Sigmoid colon (tissue), 7 donors: ENCODE data around the gene HTATIP2. TPM values are rescaled to one million over a fixed set of nuclear protein-coding genes. Genes with fewer than 3 reads are reported as not detected.

Experiments
- DNase-seq: peaks from one replicate; pipeline ENCODE4 v3.0.0-alpha.2; 2019
- H3K27ac ChIP-seq, 4 donors: fragments of 200-600 bp; sonication (generic); one replicate each; pipeline ENCODE4 v1.5.1; 2016 to 2019; ENCODE audit warnings: mild to moderate bottlenecking in 1 of 4
- H3K27me3 ChIP-seq, 3 donors: fragments of 200-600 bp; sonication (generic); one replicate each; pipeline ENCODE4 v1.5.1; 2019; ENCODE audit warnings: mild to moderate bottlenecking in 1 of 3
- H3K36me3 ChIP-seq, 4 donors: fragments of 200-600 bp; sonication (generic); one replicate each; pipeline ENCODE4 v1.5.1; 2016 to 2019
- H3K4me1 ChIP-seq, 4 donors: fragments of 200-600 bp; sonication (generic); one replicate each; pipeline ENCODE4 v1.5.1; 2017 to 2019
- H3K4me3 ChIP-seq, 4 donors: fragments of 200-600 bp; sonication (generic); one replicate each; pipeline ENCODE4 v1.5.1; 2017 to 2019; ENCODE audit warnings: mild to moderate bottlenecking in 2 of 4, moderate library complexity in 1 of 4
- H3K9me3 ChIP-seq, 4 donors: fragments of 200-600 bp in 3 of 4; sonication (generic) in 3 of 4; one replicate each; pipeline versions ENCODE4 v1.5.1 to v1.6.1; 2013 to 2019
- EP300 ChIP-seq, 4 donors: sonication (generic); formaldehyde crosslinking; IDR thresholded peaks; one replicate each; pipeline ENCODE4 v1.6.1; 2017; ENCODE audit warnings: antibody characterized with exemption in 4 of 4
- POLR2A ChIP-seq, 2 donors: fragments of 450-650 bp; IDR thresholded peaks; one replicate each; pipeline ENCODE4 v1.6.1; 2016; ENCODE audit warnings: antibody characterized with exemption in 2 of 2, mild to moderate bottlenecking in 2 of 2, moderate library complexity in 2 of 2
- POLR2AphosphoS5 ChIP-seq, 4 donors: sonication (generic); formaldehyde crosslinking; IDR thresholded peaks; one replicate each; pipeline ENCODE4 v1.6.1; 2017; ENCODE audit warnings: antibody characterized with exemption in 4 of 4
- WGBS, 2 donors: extraction: QIAGEN DNeasy Blood & Tissue Kit; methylation state at CpG; one replicate each; pipeline ENCODE4 v1.1.7; 2013; 5-methylcytosine and 5-hydroxymethylcytosine counted together
- intact Hi-C: fragments of 100-400 bp; cut with DNase I; formaldehyde crosslinking; loops from one replicate; pipeline ENCODE4 v1.15.1; 2023
- polyA plus RNA-seq, 3 donors: library from polyadenylated mRNA; stranded (reverse); fragments of 200-250 nt; gene quantifications; one replicate each; pipeline ENCODE4 v1.2.3, GENCODE V29; 2013
- total RNA-seq, 4 donors: library from RNA; depleted of rRNA; stranded (reverse); fragments of >200 nt; gene quantifications; one replicate each; pipeline ENCODE4 v1.1.0, GENCODE V29; 2016
- TF ChIP-seq, protein P1 (sequence below), 4 experiments: fragments of 450-650 bp in 3 of 4; fragments of 200-600 bp in 1 of 4; IDR thresholded peaks; one replicate each; pipeline ENCODE4 v1.5.1; 2016 to 2019; ENCODE audit warnings: antibody characterized with exemption in 4 of 4, mild to moderate bottlenecking in 3 of 4, moderate library complexity in 2 of 4
- donor health status: healthy with polysubstance abuse.
- donor health status: Bipolar disorder and iron deficiency.
- donor health status: healthy.

HTATIP2 gene
- total and polyA plus RNA-seq, 7 donors = 12.2 to 318 (median 58.1) TPM

DNA sequence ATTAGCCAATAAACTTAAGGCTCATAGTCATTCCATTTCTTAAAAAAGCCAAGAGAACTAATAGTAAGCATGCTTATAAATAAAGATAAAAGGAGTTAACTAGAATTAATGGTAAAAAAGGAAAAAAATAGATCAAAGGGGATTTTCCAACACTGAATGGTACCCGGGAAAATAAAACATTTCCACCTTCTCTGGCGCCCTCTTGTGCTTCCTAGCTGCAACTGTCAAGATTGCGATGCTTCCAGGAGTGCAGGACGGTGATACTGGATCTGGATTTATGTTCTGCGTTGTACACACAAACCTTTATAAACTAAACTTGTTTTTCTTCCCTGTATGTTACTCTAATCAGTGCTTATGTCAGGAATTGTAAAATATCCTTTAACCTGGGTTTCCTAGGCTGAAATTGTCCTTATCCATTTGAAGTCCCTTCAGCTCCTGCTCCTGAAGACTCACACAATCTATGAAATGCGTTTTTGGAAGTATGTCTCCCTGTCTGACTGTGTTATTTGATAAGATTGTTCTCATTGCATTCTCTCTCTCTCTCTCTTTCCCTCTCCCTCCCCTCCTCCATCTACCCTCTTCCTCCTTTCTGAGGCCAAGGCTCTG is 9.6 kb upstream of the HTATIP2 start:
- intact Hi-C loops = loop anchor here (2.0 to 10.0 kb wide), 2 partner anchors 225 to 799 kb away; no protein-coding TSS in a partner anchor
- WGBS, 2 donors = 11 to 15% methylated on average over 6 of the region's 6 CpGs
- DNase-seq = no peak
- H3K4me1 ChIP-seq = no peaks in the 10 kb centered on the region
- no peaks in the 10 kb centered on the region for H3K9me3 ChIP-seq
- no peak overlapping the region for H3K27ac ChIP-seq
- TF ChIP-seq, protein P1, sequence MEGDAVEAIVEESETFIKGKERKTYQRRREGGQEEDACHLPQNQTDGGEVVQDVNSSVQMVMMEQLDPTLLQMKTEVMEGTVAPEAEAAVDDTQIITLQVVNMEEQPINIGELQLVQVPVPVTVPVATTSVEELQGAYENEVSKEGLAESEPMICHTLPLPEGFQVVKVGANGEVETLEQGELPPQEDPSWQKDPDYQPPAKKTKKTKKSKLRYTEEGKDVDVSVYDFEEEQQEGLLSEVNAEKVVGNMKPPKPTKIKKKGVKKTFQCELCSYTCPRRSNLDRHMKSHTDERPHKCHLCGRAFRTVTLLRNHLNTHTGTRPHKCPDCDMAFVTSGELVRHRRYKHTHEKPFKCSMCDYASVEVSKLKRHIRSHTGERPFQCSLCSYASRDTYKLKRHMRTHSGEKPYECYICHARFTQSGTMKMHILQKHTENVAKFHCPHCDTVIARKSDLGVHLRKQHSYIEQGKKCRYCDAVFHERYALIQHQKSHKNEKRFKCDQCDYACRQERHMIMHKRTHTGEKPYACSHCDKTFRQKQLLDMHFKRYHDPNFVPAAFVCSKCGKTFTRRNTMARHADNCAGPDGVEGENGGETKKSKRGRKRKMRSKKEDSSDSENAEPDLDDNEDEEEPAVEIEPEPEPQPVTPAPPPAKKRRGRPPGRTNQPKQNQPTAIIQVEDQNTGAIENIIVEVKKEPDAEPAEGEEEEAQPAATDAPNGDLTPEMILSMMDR (IDR thresholded peaks at IDR 0.05) = peak; percentile 21 to 73 (median 66)
- no peak for TF ChIP-seq POLR2AphosphoS5 (IDR thresholded peaks at IDR 0.05)
- no peak for TF ChIP-seq POLR2A (IDR thresholded peaks at IDR 0.05)
- TF ChIP-seq EP300 (IDR thresholded peaks at IDR 0.05) = no peak
- H3K36me3 ChIP-seq = no peaks in the 10 kb centered on the region
- H3K27me3 ChIP-seq = no peaks in the 10 kb centered on the region
- H3K4me3 ChIP-seq = no peak overlapping the region

DNA sequence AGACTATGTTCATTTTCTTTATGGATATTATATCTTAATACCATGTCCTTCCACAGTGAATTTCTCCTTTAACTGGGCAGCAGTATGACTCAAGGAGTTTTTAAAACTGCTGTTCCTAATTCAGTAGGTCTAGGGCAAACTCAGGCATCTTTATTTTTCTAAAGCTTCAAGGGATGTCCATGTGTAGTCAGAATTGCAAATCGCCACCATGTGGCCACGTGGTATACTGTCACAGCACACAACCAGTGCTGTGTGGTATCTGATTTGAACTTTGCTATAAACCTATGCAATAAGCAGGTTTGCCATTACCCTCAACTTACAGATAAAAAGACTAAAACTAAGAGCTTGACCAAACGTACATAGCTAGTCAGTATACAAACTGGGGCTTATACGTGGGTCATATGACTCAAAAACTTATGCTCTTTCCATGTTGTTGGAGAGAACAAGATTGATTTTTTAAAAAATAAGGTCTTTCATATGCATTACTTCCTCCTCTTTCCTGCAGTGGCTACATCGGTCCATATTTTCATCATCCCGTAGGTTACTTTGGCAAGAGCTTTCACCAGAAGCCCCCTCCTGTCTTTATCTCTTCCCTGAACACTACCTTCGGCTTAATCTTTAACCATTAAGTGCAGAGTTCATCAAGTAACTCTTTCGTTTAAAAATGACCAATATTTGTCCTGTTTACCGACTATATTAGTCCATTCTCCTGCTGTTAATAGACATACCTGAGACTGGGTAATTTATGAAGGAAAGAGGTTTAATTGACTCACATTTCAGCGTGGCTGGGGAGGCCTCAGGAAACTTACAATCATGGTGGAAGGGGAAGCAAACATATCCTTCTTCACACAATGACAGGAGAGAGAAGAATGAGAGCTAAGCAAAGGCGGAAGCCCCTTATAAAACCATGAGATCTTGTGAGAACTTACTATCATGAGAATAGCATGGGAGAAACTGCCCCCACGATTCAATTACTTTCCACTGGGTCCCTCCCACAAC is 8.0 kb upstream of the HTATIP2 start:
- H3K4me1 ChIP-seq = peaks cover 0 to 5% (median 3%) of the 10 kb centered on the region in 4 donors
- no peak overlapping the region for H3K4me3 ChIP-seq
- H3K36me3 ChIP-seq = no peaks in the 10 kb centered on the region
- 18 to 40% methylated on average over 11 to 12 of the region's 12 CpGs for WGBS, 2 donors
- no peak overlapping the region for H3K27ac ChIP-seq
- H3K9me3 ChIP-seq = no peaks in the 10 kb centered on the region
- intact Hi-C loops = loop anchor here (5.0 to 10.0 kb wide), 2 partner anchors 403 to 801 kb away; no protein-coding TSS in a partner anchor
- DNase-seq = no peak
- no peaks in the 10 kb centered on the region for H3K27me3 ChIP-seq
- TF ChIP-seq, protein P1 (IDR thresholded peaks at IDR 0.05) = peak in 1 of 4 experiments; percentile 48
- no peak for TF ChIP-seq POLR2A (IDR thresholded peaks at IDR 0.05)

DNA sequence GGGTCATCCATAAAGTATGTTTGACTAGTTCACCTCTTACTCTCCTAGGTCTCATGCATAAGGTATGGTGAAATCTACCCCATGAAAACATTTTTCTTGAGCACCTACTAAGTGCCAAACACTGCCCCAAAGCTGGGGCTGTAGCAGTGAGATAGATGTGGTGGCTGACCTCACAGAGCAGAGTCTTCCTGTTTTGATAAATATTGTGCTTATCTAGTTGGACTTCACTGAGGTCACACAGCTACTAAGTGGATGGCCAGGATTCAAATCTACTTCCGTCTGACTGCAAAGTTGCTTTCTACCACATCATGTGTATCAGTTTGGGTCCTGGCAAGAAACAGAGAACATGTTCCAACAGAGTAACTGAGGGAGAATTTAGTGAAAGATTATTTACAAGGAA is 6.4 kb upstream of the HTATIP2 start:
- intact Hi-C loops = loop anchor here (5.0 to 10.0 kb wide), 2 partner anchors 405 to 802 kb away; no protein-coding TSS in a partner anchor
- Histone ChIP-seq H3K4me1 (peaks cover 0 to 8% (median 3%) of the 10 kb centered on the region in 4 donors), H3K9me3 (no peaks in the 10 kb centered on the region), H3K4me3 (no peak overlapping the region), H3K27me3 (no peaks in the 10 kb centered on the region), H3K27ac (no peak overlapping the region), H3K36me3 (no peaks in the 10 kb centered on the region)
- 80 to 91% methylated on average over 1 of the region's 1 CpG for WGBS, 2 donors
- no peak for DNase-seq
- TF ChIP-seq POLR2AphosphoS5 (IDR thresholded peaks at IDR 0.05) (no peak), EP300 (IDR thresholded peaks at IDR 0.05) (no peak), POLR2A (IDR thresholded peaks at IDR 0.05) (no peak)
- TF ChIP-seq, protein P1 (IDR thresholded peaks at IDR 0.05) = no peak

DNA sequence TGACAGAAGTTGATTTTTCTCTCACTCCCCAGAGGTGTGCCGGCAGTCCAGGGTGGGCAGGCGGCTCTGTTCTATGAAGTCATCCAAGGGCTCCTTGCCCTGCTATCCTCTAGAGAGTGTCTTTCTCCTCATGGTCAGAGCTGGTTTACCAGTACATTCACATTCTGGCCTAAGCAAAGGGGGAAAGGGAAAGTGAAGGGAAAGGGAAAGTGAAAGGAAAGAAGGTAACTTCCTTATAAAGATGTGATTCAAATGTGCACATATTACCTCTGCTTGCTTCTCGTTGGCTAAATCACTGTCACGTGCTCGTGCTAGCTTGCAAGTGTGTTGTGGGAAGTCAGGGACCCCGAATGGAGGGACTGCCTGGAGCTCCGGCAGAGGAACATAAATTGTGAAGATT is 2.9 kb upstream of the HTATIP2 start:
- H3K4me1 ChIP-seq = peaks cover 0 to 32% (median 20%) of the 10 kb centered on the region in 4 donors

More for the DNA sequence above, 2.9 kb upstream of the HTATIP2 start:
- Histone ChIP-seq H3K27ac (peak overlapping the region in 2 of 4 donors; percentile 50 to 53), H3K9me3 (no peaks in the 10 kb centered on the region), H3K27me3 (no peaks in the 10 kb centered on the region), H3K4me3 (no peak overlapping the region), H3K36me3 (no peaks in the 10 kb centered on the region)
- intact Hi-C loops = no loop called here
- WGBS, 2 donors = 51 to 61% methylated on average over 7 of the region's 7 CpGs
- TF ChIP-seq POLR2AphosphoS5 (IDR thresholded peaks at IDR 0.05) = no peak
- TF ChIP-seq, protein P1 (IDR thresholded peaks at IDR 0.05) = no peak
- DNase-seq = no peak
